AG04449 (cell line): ENCODE data around the gene SYNE4.
"Not testable (repeated sequence)": the region's sequence is repeated elsewhere in the genome, so short reads cannot be mapped to it uniquely, and the experiment has no call there.

Experiments
- CTCF ChIA-PET: fragments of 350-600 bp; formaldehyde crosslinking; extraction: SDS; loops from one replicate; lab custom pipeline; 2021; ENCODE audit warnings: antibody characterized with exemption; lab: Yijun Ruan, JAX
- POLR2A ChIA-PET: fragments of 400-600, 350-600 bp; formaldehyde crosslinking; extraction: SDS; loops from one replicate; lab custom pipeline; 2020; ENCODE audit warnings: antibody characterized with exemption, inconsistent platforms; lab: Yijun Ruan, JAX
- DNase-seq: peaks from one replicate; pipeline ENCODE4 v3.0.0-alpha.2; 2010; ENCODE audit warnings: low read depth, low spot score
- H3K4me3 ChIP-seq: 2 replicates; pipeline ENCODE4 v1.5.1; 2011; ENCODE audit warnings: low read depth, mild to moderate bottlenecking, control low read depth, low read length
- TF ChIP-seq, protein P1 (sequence below): IDR thresholded peaks from one replicate; pipeline ENCODE4 v1.5.1; 2011; ENCODE audit warnings: mild to moderate bottlenecking, moderate library complexity, low read length, control low read depth, inconsistent platforms; ENCODE audit not compliant: insufficient read depth; ENCODE audit errors: missing control alignments

Gene SYNE4

GRCh38 chr19:35988824-35989223 is 19.8 kb downstream of the SYNE4 start:
- DNase-seq = no peak
- POLR2A ChIA-PET = no interaction called here
- H3K4me3 ChIP-seq = no peak overlapping the region
- CTCF ChIA-PET = no interaction called here
- TF ChIP-seq, protein P1, sequence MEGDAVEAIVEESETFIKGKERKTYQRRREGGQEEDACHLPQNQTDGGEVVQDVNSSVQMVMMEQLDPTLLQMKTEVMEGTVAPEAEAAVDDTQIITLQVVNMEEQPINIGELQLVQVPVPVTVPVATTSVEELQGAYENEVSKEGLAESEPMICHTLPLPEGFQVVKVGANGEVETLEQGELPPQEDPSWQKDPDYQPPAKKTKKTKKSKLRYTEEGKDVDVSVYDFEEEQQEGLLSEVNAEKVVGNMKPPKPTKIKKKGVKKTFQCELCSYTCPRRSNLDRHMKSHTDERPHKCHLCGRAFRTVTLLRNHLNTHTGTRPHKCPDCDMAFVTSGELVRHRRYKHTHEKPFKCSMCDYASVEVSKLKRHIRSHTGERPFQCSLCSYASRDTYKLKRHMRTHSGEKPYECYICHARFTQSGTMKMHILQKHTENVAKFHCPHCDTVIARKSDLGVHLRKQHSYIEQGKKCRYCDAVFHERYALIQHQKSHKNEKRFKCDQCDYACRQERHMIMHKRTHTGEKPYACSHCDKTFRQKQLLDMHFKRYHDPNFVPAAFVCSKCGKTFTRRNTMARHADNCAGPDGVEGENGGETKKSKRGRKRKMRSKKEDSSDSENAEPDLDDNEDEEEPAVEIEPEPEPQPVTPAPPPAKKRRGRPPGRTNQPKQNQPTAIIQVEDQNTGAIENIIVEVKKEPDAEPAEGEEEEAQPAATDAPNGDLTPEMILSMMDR = no peak

- CTCF ChIA-PET = interaction anchor here (0.9 kb wide), 1 partner anchor 34 kb away, joined by 3 read pairs; no protein-coding TSS in a partner anchor
- POLR2A ChIA-PET = no interaction called here
- TF ChIP-seq, protein P1 = no peak
- no peak overlapping the region for H3K4me3 ChIP-seq
- DNase-seq = no peak
Observed at GRCh38 chr19:35987571-35987896, 21.1 kb downstream of the SYNE4 start.

GRCh38 chr19:35986664-35987570 is 21.7 kb downstream of the SYNE4 start:
- no peak for DNase-seq
- POLR2A ChIA-PET = no interaction called here
- TF ChIP-seq, protein P1 = no peak
- H3K4me3 ChIP-seq = peak overlapping the region; percentile 39
- CTCF ChIA-PET = interaction anchor here (0.9 kb wide), 1 partner anchor 33 kb away, joined by 3 read pairs; no protein-coding TSS in a partner anchor

GRCh38 chr19:35986111-35986510 is 22.5 kb downstream of the SYNE4 start:
- POLR2A ChIA-PET = no interaction called here
- no peak overlapping the region for H3K4me3 ChIP-seq
- TF ChIP-seq, protein P1 = no peak
- CTCF ChIA-PET = no interaction called here
- DNase-seq = no peak

DNA sequence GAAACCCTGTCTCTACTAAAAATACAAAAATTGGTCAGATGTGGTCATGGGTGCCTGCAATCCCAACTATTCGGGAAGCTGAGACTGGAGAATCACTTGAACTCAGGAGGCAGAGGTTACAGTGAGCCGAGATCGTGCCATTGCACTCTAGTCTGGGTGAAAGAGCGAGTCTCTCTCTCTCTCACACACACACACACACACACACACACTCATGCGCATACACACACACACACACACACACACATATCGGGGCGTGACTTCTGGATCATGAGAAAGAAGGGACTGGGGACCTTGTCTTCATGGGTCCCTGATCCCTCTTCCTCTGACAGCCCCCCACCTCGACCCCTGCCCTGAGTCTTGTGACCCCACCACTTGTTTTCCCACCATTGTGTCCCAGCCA is 25.4 kb downstream of the SYNE4 start:
- ChIA-PET CTCF (interaction anchor here (1.4 kb wide), 1 partner anchor 11 kb away, joined by 4 read pairs; the partner anchor contains the start of gene SDHAF1), POLR2A (no interaction called here)
- no peak overlapping the region for H3K4me3 ChIP-seq
- DNase-seq = no peak
- TF ChIP-seq, protein P1 = no peak

DNA sequence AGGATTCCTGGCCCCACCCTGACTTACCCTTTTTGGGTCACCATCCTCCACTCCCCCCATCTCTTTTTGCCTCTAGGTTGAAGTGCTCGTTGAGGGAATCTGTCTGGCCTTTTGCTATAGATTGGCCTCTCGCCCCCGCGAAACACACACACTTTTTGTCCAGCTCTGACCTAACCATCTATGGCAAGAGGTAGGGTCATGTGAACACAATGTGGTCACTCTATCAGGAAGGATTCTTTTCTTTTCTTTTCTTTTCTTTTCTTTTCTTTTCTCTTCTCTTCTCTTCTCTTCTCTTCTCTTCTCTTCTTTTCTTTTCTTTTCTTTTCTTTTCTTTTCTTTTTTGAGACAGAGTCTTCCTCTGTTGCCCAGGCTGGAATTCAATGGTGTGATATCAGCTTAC is 27.6 kb downstream of the SYNE4 start:
- CTCF ChIA-PET, H3K4me3 ChIP-seq, POLR2A ChIA-PET: not testable (repeated sequence)

More for the DNA sequence above, 27.6 kb downstream of the SYNE4 start:
- not testable (repeated sequence) for DNase-seq
